GM23248 (cell line): ENCODE results near the gene SLC16A12. TPM values are rescaled to one million over a fixed set of nuclear protein-coding genes. Genes with fewer than 3 reads are reported as not detected.
A peak's percentile ranks its signal among the peaks of the same experiment; 100 is the strongest.

Experiments used
- DNase-seq: peaks from one replicate; pipeline ENCODE4 v3.0.0-alpha.2; 2015
- H2AFZ ChIP-seq: fragments of 200-600 bp; sonication (generic); 2 replicates; pipeline ENCODE4 v1.6.1; 2016; ENCODE audit warnings: antibody characterized with exemption
- H3F3A ChIP-seq: fragments of 200-600 bp; sonication (generic); 2 replicates; pipeline ENCODE4 v1.6.1; 2016; ENCODE audit warnings: mild to moderate bottlenecking, antibody characterized with exemption, mixed run types; ENCODE audit not compliant: insufficient read depth
- H3K27ac ChIP-seq: fragments of 200-600 bp; sonication (generic); 2 replicates; pipeline ENCODE4 v1.5.1; 2016; ENCODE audit warnings: mild to moderate bottlenecking
- H3K27me3 ChIP-seq: fragments of 200-600 bp; sonication (generic); replicated peaks from 2 replicates; pipeline ENCODE4 v1.6.1; 2016; ENCODE audit warnings: mild to moderate bottlenecking; ENCODE audit not compliant: insufficient read depth
- H3K36me3 ChIP-seq: fragments of 200-600 bp; sonication (generic); 2 replicates; pipeline ENCODE4 v1.6.1; 2016; ENCODE audit warnings: low read depth, mild to moderate bottlenecking
- H3K4me1 ChIP-seq: fragments of 200-600 bp; sonication (generic); 2 replicates; pipeline ENCODE4 v1.6.1; 2016; ENCODE audit warnings: mild to moderate bottlenecking; ENCODE audit not compliant: insufficient read depth
- H3K4me2 ChIP-seq: fragments of 200-600 bp; sonication (generic); one replicate; pipeline ENCODE4 v1.6.1; 2016; ENCODE audit warnings: mild to moderate bottlenecking; ENCODE audit not compliant: unreplicated experiment
- H3K4me3 ChIP-seq: fragments of 200-600 bp; sonication (generic); 2 replicates; pipeline ENCODE4 v1.5.1; 2016; ENCODE audit warnings: mild to moderate bottlenecking
- H3K79me2 ChIP-seq: fragments of 200-600 bp; sonication (generic); 2 replicates; pipeline ENCODE4 v1.6.1; 2016; ENCODE audit warnings: mild to moderate bottlenecking; ENCODE audit not compliant: insufficient read depth
- H3K9ac ChIP-seq: fragments of 200-600 bp; sonication (generic); 2 replicates; pipeline ENCODE4 v1.6.1; 2016; ENCODE audit warnings: mild to moderate bottlenecking
- H3K9me2 ChIP-seq: fragments of 200-600 bp; sonication (generic); 2 replicates; pipeline ENCODE4 v1.6.1; 2016; ENCODE audit warnings: mixed run types, mild to moderate bottlenecking, moderate library complexity; ENCODE audit not compliant: insufficient read depth
- H3K9me3 ChIP-seq: fragments of 200-600 bp; sonication (generic); one replicate; pipeline ENCODE4 v1.6.1; 2017; ENCODE audit warnings: low read depth
- H4K20me1 ChIP-seq: fragments of 200-600 bp; sonication (generic); 2 replicates; pipeline ENCODE4 v1.6.0; 2016; ENCODE audit not compliant: insufficient read depth
- EZH2 ChIP-seq: fragments of 200-600 bp; sonication (generic); IDR thresholded peaks from 2 replicates; pipeline ENCODE4 v1.6.1; 2018; ENCODE audit warnings: antibody characterized with exemption, mild to moderate bottlenecking; ENCODE audit not compliant: insufficient read depth, poor library complexity, severe bottlenecking
- EZH2phosphoT487 ChIP-seq: fragments of 200-600 bp; sonication (generic); IDR thresholded peaks from 2 replicates; pipeline ENCODE4 v1.6.1; 2018; ENCODE audit warnings: antibody characterized with exemption, moderate library complexity, mild to moderate bottlenecking, low read depth; ENCODE audit not compliant: insufficient read depth
- WGBS, 2 experiments: methylation state at CpG; one replicate each; pipeline ENCODE4 v1.1.6; 2015 to 2017; ENCODE audit warnings: low lambda C conversion rate in 2 of 2, low coverage in 1 of 2; ENCODE audit errors: missing lambda C conversion rate in 2 of 2; 5-methylcytosine and 5-hydroxymethylcytosine counted together
- in situ Hi-C: fragments of 300-500 bp; cut with MboI; formaldehyde crosslinking; loops from 2 replicates; pipeline ENCODE4 v1.15.0; 2020
- polyA plus RNA-seq: library from polyadenylated mRNA; unstranded; fragments of >200 nt; fragmentation: Nextera tagmentation; extraction: Ambion mirVana; gene quantifications from 2 replicates; pipeline ENCODE4 v1.2.1, GENCODE V29; 2016
- total RNA-seq: library from RNA; depleted of rRNA; stranded (reverse); fragments of >200 nt; shearing (Covaris generic); gene quantifications from 2 replicates; pipeline ENCODE4 v1.2.3, GENCODE V29; 2014

The SLC16A12 gene
- total and polyA plus RNA-seq, 2 experiments from 2014 or later, result not detected

DNA sequence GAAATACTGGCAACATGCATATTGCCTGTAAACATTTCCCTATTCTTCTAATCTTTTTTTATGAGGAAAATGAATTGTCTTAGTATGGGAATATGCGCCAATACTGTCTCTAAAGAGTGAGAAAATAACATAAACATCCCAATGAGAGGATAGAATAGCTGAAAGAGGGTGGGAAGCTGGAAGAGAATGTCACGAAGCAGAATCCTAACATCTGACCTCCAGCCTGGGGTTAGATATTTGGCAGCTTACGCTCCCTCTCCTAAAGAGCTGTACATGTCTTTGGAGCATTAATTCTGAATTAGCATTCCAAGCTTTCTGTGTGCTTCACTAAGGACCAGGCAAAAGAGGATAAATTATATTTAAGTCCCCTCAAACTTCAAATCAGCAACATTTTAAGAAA, 31.6 kb upstream of the SLC16A12 start:
- H3K9me3 ChIP-seq, result no peaks in the 10 kb centered on the region
- H3K36me3 ChIP-seq, result no peaks in the 10 kb centered on the region
- H3K4me2 ChIP-seq, result peak overlapping the region; percentile 56
- no peaks in the 10 kb centered on the region for H4K20me1 ChIP-seq
- DNase-seq, result no peak
- no peak overlapping the region for H3K9ac ChIP-seq
- H3K4me1 ChIP-seq, result peaks cover 13% of the 10 kb centered on the region
- no peaks in the 10 kb centered on the region for H3K27me3 ChIP-seq
- H3K9me2 ChIP-seq, result no peaks in the 10 kb centered on the region
- 77% methylated on average over 3 of the region's 3 CpGs for WGBS, 2 experiments
- no peaks in the 10 kb centered on the region for H3K79me2 ChIP-seq
- no peak overlapping the region for H3K27ac ChIP-seq
- no peak overlapping the region for H3K4me3 ChIP-seq
- H2AFZ ChIP-seq, result 0 out of 2 replicates have a peak overlapping the region, but pooled peaks have one; percentile 58
- in situ Hi-C loops, result no loop called here
- peaks cover 12% of the 10 kb centered on the region; the same call in 1 of the 2 replicates for H3F3A ChIP-seq
- TF ChIP-seq EZH2phosphoT487 (no peak), EZH2 (no peak)

DNA sequence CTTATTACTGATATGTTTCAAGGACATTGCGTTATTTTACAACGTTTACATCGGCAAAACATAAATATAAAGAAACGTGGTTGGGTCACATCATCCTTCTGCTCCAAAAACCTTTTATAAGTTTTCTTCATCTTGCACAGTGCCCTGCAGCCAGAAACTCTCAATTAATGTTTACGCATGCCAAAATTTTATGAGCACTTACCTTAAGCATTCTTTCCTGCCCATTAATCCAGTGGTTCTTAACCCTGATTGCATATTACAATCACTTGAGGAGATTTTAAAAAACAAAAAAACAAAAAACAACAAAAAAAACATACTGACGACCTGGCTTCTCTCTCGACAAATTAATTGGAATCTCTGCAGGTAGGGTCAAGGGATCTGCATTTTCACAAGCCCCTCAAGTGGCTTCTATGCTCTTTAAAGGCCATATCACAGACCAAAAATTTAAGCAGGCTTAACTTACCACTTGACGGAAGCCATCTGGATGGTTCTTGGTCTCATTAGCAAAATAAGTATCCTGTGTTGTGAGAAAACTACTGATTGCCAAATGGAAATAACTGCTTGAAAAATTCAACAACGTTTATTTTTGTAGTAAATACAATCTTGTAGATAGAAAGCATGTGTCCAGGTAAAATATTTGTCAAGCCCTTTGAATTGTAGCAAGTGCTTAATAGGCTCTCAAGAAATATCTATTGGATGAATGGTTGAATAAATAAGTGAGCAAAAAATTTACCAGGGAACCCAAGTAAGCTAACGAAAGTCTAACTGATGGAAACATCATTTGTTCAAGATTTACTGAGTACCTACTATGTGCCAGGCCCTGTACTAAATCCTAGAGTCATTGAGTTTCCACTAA, 30.9 kb upstream of the SLC16A12 start:
- no peaks in the 10 kb centered on the region for H3K36me3 ChIP-seq
- whole genome bisulfite sequencing, 2 experiments, result 82% methylated on average over 10 of the region's 10 CpGs
- in situ Hi-C loops, result no loop called here

DNA sequence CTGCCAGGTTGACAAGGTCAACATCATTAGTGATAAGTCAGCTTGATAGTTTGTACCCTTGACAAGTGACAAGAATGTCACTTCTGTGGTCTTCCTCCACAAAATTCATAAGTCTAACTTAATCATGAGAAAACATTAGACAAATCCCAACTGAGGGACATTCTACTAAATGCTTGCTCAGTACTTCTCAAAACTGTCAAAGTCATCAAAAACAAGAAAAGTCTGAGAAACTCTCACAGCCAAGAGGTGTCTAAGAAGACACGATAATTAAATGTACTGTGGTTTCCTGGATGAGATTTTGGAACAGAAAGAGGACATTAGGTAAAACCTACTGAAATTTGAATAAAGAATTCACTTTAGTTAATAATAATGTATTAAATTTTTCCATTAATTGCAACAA, 29.8 kb upstream of the SLC16A12 start:
- H3K79me2 ChIP-seq, result no peaks in the 10 kb centered on the region
- H3F3A ChIP-seq, result peaks cover 12% of the 10 kb centered on the region; the same call in 1 of the 2 replicates
- H3K9me2 ChIP-seq, result no peaks in the 10 kb centered on the region
- H3K4me2 ChIP-seq, result no peak overlapping the region
- no peaks in the 10 kb centered on the region for H3K36me3 ChIP-seq
- no peak overlapping the region for H3K27ac ChIP-seq
- H3K9me3 ChIP-seq, result no peaks in the 10 kb centered on the region
- H2AFZ ChIP-seq, result no peak overlapping the region
- no peak overlapping the region for H3K9ac ChIP-seq
- H3K4me3 ChIP-seq, result no peak overlapping the region
- H4K20me1 ChIP-seq, result no peaks in the 10 kb centered on the region
- TF ChIP-seq EZH2 (no peak), EZH2phosphoT487 (no peak)
- 88 to 93% methylated on average over 1 of the region's 1 CpG for WGBS, 2 experiments
- no peaks in the 10 kb centered on the region for H3K27me3 ChIP-seq
- in situ Hi-C loops, result no loop called here
- no peak for DNase-seq
- H3K4me1 ChIP-seq, result peaks cover 13% of the 10 kb centered on the region

More for the DNA sequence above, 30.9 kb upstream of the SLC16A12 start:
- Histone ChIP-seq H3K27me3 (no peaks in the 10 kb centered on the region), H3K4me3 (no peak overlapping the region), H3F3A (peaks cover 12% of the 10 kb centered on the region; the same call in 1 of the 2 replicates), H3K4me2 (no peak overlapping the region), H3K27ac (no peak overlapping the region), H3K9ac (no peak overlapping the region), H3K4me1 (peaks cover 13% of the 10 kb centered on the region), H3K79me2 (no peaks in the 10 kb centered on the region), H2AFZ (no peak overlapping the region), H4K20me1 (no peaks in the 10 kb centered on the region), H3K9me2 (no peaks in the 10 kb centered on the region), H3K9me3 (no peaks in the 10 kb centered on the region)
- TF ChIP-seq EZH2phosphoT487 (no peak), EZH2 (no peak)
- no peak for DNase-seq

DNA sequence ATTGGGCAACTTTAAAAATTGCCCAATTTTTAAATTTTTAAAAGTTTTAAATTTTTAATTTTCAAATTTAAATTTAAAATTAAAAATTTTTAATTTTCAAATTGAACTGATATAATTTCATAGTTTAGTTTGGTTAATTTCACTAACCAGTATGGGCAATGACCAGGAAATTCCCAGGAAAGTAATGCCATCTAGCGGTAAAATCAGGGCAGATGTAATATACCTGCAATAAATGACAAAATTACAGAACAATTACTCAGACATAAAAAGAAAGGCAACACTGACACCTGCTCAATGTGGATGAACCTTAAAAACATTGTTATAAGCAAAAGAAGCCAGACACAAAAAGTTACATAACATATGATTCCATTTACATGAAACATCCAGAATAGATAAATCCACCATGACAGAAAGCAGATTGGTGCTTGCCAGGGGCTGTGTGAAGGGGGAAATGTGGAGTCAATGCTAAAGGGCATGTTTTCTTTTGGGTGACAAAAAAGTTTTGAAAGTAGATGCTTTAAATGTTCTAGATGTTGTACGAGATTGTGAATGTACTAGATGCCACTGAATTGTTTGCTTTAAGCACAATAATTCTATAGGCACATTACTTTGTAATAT, 28.6 kb upstream of the SLC16A12 start:
- no peak for TF ChIP-seq EZH2phosphoT487
- no peak for TF ChIP-seq EZH2
- Histone ChIP-seq H3K27me3 (no peaks in the 10 kb centered on the region), H3K9me3 (no peaks in the 10 kb centered on the region), H3K4me2 (no peak overlapping the region), H3K27ac (no peak overlapping the region), H3K9ac (no peak overlapping the region), H4K20me1 (no peaks in the 10 kb centered on the region), H3K9me2 (no peaks in the 10 kb centered on the region), H3F3A (peaks cover 12% of the 10 kb centered on the region; the same call in 1 of the 2 replicates), H3K36me3 (no peaks in the 10 kb centered on the region), H3K4me1 (peaks cover 13% of the 10 kb centered on the region), H3K4me3 (no peak overlapping the region), H2AFZ (no peak overlapping the region), H3K79me2 (no peaks in the 10 kb centered on the region)
- in situ Hi-C loops, result no loop called here
- peak; percentile 62 for DNase-seq
- 0% methylated on average over 2 of the region's 2 CpGs for WGBS, 2 experiments
